ENCODE data around the gene ACTMAP.

GRCh38 chr19:40702337-40703012, 47.8 kb downstream of the ACTMAP start:
- TF ChIP-seq CTCF (IDR thresholded peaks at IDR 0.05) (peak in 11 of 12 donors; percentile 13 to 53 (median 37)), POLR2A (IDR thresholded peaks at IDR 0.05) (no peak)

All from heart left ventricle (tissue), 13 donors.